Activated CD8-positive, alpha-beta memory T cell treated with anti-CD3 and anti-CD28 coated beads for 36 hours (primary cell): Measurements from ENCODE around the gene SLC37A1. TPM values are rescaled to one million over a fixed set of nuclear protein-coding genes. Genes with fewer than 3 reads are reported as not detected.

ENCODE experiments used
- CTCF ChIA-PET: fragments of 350-600 bp; sonication (Branson Sonifier 250); formaldehyde crosslinking; loops from one replicate; lab custom pipeline; 2021; ENCODE audit warnings: antibody characterized with exemption; lab: Charles Lee
- POLR2A ChIA-PET: fragments of 350-600 bp; sonication (Branson Sonifier 250); formaldehyde crosslinking; loops from one replicate; lab custom pipeline; 2021; ENCODE audit warnings: antibody characterized with exemption; lab: Charles Lee
- total RNA-seq, 2 experiments: library from RNA; stranded (reverse); gene quantifications; one replicate each; pipeline ENCODE4 v1.2.3, GENCODE V29; 2021

The SLC37A1 gene
- total RNA-seq, 2 experiments from 2014 or later, result 13.6 to 14.8 TPM

GRCh38 chr21:42535602-42536171 lies 22.0 kb downstream of the SLC37A1 start:
- ChIA-PET CTCF (no interaction called here), POLR2A (no interaction called here)

- POLR2A ChIA-PET, result no interaction called here
Observed at GRCh38 chr21:42536601-42537000, 22.9 kb downstream of the SLC37A1 start.

DNA sequence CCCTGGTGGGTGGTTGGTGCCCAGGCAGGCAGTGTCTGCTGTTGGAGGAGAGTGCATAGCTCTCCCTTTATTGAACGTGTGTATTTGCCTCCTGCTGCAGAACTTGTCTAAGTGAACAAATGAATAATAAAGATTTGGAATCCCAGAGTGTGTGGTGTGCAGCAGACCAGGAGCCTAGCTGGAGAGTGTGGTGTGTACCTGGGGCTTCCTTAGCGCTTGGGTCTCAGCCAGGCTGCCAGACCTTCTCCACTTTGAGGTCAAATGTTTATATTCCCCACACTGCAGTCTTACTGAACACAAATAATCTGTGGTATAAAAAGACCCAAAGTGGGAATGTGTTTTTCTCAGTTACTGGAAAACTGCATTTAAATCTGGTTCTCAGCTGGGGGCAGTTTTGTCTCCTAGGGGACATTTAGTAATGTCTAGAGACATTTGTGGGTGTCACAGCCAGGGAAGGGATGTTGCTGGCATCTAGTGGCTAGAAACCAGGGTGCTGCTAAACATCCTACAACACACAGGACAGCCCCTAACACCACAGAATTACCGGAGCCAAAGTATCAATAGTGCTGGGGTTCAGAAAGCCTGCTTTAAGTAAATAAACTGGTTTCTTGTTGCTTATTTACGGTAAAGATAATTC lies 23.6 kb downstream of the SLC37A1 start:
- POLR2A ChIA-PET, result no interaction called here
- CTCF ChIA-PET, result interaction anchor here (0.9 to 1.2 kb wide), 3 partner anchors 13 to 226 kb away, joined by 3 read pairs; no protein-coding TSS in a partner anchor

More at GRCh38 chr21:42536601-42537000, 22.9 kb downstream of the SLC37A1 start:
- CTCF ChIA-PET, result interaction anchor here (0.9 to 1.2 kb wide), 3 partner anchors 12 to 226 kb away, joined by 3 read pairs; no protein-coding TSS in a partner anchor

- POLR2A ChIA-PET, result no interaction called here
- CTCF ChIA-PET, result interaction anchor here (0.9 kb wide), 1 partner anchor 9 kb away, joined by 3 read pairs; no protein-coding TSS in a partner anchor
Observed at GRCh38 chr21:42538479-42539275, 25.0 kb downstream of the SLC37A1 start.

DNA sequence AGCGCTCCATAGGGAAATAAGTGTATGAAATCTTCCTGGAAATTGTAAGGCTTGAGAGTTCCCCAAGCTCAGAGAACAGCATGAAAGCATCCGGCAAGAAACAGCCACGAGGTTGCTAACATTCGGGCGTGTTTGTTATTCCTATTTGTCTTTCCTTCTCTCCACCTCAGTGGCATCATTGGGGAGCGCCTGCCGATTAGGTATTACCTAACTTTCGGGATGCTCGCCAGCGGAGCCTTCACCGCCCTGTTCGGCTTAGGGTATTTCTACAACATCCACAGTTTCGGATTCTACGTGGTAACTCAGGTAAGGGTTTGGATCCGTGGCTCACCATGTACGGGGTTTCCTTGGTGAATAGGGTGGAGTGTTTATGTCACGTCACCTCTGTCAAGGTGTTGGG lies 25.7 kb downstream of the SLC37A1 start:
- POLR2A ChIA-PET, result no interaction called here
- CTCF ChIA-PET, result no interaction called here

- POLR2A ChIA-PET, result no interaction called here
- CTCF ChIA-PET, result no interaction called here
Observed at GRCh38 chr21:42539931-42540343, 26.3 kb downstream of the SLC37A1 start.

- ChIA-PET POLR2A (no interaction called here), CTCF (no interaction called here)
Observed at GRCh38 chr21:42540396-42540795, 26.7 kb downstream of the SLC37A1 start.

DNA sequence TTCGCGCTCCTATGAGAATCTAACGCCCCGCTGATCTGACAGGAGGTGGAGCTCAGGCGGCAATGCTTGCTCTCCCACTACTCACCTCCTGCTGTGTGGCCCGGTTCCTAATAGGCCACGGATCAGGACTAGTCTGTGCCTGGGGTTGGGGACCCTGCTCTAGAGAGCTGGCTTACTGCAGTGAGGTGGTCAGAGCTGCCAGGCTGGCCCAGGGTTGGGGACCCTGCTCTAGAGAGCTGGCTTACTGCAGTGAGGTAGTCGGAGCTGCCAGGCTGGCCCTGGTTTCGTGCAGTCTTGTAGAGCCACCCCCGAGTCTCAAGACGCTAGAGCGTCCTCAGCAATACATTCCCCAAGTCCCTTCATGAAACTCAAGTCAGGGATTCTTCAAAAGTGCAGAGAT lies 27.5 kb downstream of the SLC37A1 start:
- POLR2A ChIA-PET, result no interaction called here
- CTCF ChIA-PET, result no interaction called here

DNA sequence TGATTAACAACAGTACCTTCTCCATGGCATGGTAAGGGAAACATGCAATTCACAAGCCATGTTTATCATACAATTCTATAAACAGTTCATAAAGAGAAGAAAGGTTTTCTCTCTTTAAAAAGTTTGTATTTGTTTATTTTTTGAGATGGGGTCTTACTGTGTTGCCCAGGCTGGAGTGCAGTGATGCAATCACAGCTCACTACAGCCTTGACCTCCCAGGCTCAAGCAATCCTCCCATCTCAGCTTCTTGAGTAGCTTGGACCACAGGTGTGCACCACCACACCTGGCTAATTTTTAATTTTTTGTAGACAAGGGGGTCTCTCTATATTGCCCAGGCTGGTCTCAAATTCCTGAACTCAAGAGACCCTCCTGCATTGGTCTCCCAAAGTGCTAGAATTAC lies 28.0 kb downstream of the SLC37A1 start:
- CTCF ChIA-PET, result no interaction called here
- POLR2A ChIA-PET, result no interaction called here

GRCh38 chr21:42542196-42542595 lies 28.5 kb downstream of the SLC37A1 start:
- POLR2A ChIA-PET, result no interaction called here
- CTCF ChIA-PET, result no interaction called here

DNA sequence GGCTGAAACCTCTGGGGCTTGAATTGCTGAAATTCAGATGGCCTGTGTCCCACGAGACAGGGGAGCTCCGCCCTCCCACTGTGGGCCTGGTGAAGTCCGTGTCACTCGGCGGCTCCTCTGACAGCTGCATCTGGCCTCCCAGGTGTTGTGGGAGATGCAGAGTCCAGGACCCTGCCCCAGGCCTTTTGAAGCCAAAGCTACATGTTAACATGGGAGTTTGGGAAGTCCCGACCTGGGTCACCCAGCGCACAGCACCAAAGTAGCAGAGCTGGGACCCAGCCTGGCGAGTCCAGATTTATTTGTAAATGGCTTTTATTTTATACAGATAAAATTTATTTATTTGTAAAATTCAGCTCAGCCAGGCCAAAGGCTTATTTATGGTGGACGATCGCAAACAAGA lies 28.9 kb downstream of the SLC37A1 start:
- CTCF ChIA-PET, result no interaction called here
- POLR2A ChIA-PET, result no interaction called here

GRCh38 chr21:42543106-42543847 lies 29.6 kb downstream of the SLC37A1 start:
- ChIA-PET CTCF (no interaction called here), POLR2A (no interaction called here)

DNA sequence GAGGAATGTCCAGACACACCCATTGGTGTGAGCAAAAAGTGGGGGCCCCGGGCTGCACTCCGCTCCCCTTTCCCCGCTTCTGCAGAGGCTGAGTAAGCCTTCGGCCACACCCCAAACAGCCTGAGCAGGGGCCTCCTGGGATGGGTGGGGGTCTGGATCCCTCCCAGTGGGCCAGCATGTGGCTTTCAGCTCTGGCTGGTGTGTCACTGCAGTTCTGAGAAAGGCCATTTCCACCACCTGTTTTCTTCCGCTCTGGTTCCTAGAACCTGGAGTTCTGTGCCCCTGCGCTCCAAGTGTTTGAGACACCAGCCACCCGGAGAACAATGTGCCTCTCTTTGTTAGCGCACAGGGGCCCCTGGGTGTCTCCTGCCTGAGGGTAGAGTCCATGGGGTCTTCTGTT lies 30.9 kb downstream of the SLC37A1 start:
- ChIA-PET CTCF (no interaction called here), POLR2A (no interaction called here)

GRCh38 chr21:42545317-42545716 lies 31.7 kb downstream of the SLC37A1 start:
- ChIA-PET CTCF (no interaction called here), POLR2A (no interaction called here)

- ChIA-PET POLR2A (no interaction called here), CTCF (no interaction called here)
Observed at GRCh38 chr21:42545745-42546144, 32.1 kb downstream of the SLC37A1 start.

DNA sequence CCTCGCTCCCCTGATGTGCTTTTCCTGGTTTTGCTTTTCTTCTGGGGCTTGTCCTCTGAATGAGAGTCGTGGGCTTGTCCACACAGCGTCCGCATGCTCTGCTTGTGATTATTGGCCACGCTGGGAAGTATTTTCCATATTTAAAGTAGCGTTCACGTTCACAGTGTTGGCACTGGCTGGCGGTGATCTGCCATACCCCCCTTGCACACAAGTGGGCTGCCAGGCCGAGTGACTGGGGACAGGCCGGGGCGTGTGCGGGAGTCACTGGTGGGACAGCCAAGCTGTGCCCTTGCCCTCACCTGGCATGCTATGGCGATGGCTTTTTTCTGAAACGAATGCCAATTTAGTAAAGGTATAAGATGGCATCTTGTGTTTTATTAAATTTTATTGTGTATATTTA lies 32.8 kb downstream of the SLC37A1 start:
- ChIA-PET POLR2A (no interaction called here), CTCF (no interaction called here)

- CTCF ChIA-PET, result no interaction called here
- POLR2A ChIA-PET, result no interaction called here
Observed at GRCh38 chr21:42547001-42547905, 33.6 kb downstream of the SLC37A1 start.

DNA sequence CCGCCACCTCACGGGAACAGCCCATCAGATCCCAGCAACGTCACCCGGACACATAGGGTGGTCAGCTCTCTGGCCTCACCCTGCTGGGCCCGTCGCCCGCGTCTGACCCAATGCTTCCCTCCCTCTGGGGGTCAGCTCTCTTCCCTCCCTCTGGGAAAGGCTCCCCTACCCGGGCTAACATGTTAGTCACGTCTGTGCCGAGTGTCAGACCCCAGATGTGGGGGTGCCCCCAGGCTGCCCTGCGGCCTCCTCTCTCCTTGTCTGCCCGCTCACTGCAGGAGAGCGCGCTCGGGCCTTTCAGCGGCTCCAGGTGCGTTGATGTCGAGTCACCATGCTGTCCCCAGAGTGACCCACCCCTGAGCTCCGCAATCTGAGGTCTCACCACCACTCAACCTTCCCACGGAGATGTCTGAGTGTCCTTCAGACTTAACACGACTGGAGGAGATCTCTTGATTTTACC lies 34.3 kb downstream of the SLC37A1 start:
- CTCF ChIA-PET, result no interaction called here
- POLR2A ChIA-PET, result no interaction called here
